Measurements from ENCODE around the gene DAGLB. TPM values are rescaled to one million over a fixed set of nuclear protein-coding genes. Genes with fewer than 3 reads are reported as not detected.
A peak's percentile ranks its signal among the peaks of the same experiment; 100 is the strongest.

DAGLB gene
- total and polyA plus RNA-seq, 10 of the 15 experiments (the other 5 are each of a cell fraction or from before 2014, with no cell fraction given): 1.2 to 13.3 (median 10.1) TPM

DNA sequence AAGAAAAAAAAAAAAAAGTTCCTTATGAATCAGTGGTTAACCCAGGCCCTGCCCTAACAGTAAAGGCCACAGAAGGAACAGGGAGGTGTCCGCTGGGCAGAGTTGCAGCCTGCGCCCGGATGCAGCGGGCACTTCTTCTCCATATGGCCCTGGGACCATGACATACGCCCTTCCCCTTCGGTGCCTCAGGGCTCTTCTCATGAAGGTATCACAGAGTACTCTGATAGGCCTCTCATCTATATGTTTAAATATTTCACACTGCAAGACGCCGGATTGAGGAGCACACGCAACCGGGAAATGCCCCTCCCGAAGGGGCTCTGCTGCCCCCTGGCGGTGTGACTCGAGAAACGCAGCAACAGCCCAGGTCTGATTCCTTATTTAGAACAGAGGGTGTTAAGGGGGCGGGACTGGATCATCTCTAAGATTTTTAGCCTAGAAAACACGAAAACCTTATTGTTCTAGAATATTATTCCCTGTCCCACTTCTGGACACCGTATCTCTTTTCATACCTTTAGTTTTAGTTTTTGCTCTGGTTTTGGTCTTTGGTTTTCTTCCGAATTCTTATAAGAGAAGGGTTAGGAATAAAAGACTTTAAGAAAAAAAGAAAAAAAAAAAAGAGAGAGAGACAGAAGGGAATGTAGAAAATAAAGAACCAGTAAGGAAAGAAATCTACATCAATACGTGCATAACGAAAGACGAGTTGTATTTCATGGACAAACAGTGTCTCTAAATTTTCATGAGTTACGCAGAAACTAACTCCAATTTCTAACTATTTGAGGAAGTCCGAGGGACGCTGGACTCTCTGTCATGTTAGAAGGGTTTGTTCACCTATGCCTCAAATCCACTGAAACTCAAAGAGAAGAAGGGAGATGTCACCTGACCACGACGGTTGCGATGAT is 12.0 kb downstream of the DAGLB start (continued):
- TF ChIP-seq MXI1 (IDR thresholded peaks at IDR 0.05; ENCODE audit: low read depth, low read length): 0 out of 2 replicates have a peak, but pooled peaks have one; percentile 29
- TF ChIP-seq POU2F2 (IDR thresholded peaks at IDR 0.05; ENCODE audit: borderline replicate concordance, low read depth, low read length): no peak
- TF ChIP-seq MEF2A (IDR thresholded peaks at IDR 0.05; ENCODE audit: insufficient read depth, low read depth, low read length): peak; percentile 91
- no peak for TF ChIP-seq MTA3 (IDR thresholded peaks at IDR 0.05; ENCODE audit: borderline replicate concordance, low read length)
- no peak for TF ChIP-seq KAT2A (conservative IDR thresholded peaks at IDR 0.05; ENCODE audit: control insufficient read depth, low read depth, low read length)
- no peak for TF ChIP-seq ZNF217 (IDR thresholded peaks at IDR 0.05)
- TF ChIP-seq SUPT20H (IDR thresholded peaks at IDR 0.05; ENCODE audit: borderline replicate concordance, control insufficient read depth, low read depth, low read length): no peak
- no peak for TF ChIP-seq TARDBP (IDR thresholded peaks at IDR 0.05; ENCODE audit: borderline replicate concordance)
- no peak for TF ChIP-seq ZNF274 (IDR thresholded peaks at IDR 0.05; ENCODE audit: insufficient read depth, insufficient read length)
- TF ChIP-seq YY1 (IDR thresholded peaks at IDR 0.05; ENCODE audit: low read depth, low read length): peak; percentile 68; the same call in 1 of the 2 replicates
- TF ChIP-seq, protein P1, sequence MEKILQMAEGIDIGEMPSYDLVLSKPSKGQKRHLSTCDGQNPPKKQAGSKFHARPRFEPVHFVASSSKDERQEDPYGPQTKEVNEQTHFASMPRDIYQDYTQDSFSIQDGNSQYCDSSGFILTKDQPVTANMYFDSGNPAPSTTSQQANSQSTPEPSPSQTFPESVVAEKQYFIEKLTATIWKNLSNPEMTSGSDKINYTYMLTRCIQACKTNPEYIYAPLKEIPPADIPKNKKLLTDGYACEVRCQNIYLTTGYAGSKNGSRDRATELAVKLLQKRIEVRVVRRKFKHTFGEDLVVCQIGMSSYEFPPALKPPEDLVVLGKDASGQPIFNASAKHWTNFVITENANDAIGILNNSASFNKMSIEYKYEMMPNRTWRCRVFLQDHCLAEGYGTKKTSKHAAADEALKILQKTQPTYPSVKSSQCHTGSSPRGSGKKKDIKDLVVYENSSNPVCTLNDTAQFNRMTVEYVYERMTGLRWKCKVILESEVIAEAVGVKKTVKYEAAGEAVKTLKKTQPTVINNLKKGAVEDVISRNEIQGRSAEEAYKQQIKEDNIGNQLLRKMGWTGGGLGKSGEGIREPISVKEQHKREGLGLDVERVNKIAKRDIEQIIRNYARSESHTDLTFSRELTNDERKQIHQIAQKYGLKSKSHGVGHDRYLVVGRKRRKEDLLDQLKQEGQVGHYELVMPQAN (conservative IDR thresholded peaks at IDR 0.05): no peak
- peak; percentile 37; the same call in 1 of the 2 replicates for TF ChIP-seq IKZF1 (conservative IDR thresholded peaks at IDR 0.05)
- TF ChIP-seq, protein P2, sequence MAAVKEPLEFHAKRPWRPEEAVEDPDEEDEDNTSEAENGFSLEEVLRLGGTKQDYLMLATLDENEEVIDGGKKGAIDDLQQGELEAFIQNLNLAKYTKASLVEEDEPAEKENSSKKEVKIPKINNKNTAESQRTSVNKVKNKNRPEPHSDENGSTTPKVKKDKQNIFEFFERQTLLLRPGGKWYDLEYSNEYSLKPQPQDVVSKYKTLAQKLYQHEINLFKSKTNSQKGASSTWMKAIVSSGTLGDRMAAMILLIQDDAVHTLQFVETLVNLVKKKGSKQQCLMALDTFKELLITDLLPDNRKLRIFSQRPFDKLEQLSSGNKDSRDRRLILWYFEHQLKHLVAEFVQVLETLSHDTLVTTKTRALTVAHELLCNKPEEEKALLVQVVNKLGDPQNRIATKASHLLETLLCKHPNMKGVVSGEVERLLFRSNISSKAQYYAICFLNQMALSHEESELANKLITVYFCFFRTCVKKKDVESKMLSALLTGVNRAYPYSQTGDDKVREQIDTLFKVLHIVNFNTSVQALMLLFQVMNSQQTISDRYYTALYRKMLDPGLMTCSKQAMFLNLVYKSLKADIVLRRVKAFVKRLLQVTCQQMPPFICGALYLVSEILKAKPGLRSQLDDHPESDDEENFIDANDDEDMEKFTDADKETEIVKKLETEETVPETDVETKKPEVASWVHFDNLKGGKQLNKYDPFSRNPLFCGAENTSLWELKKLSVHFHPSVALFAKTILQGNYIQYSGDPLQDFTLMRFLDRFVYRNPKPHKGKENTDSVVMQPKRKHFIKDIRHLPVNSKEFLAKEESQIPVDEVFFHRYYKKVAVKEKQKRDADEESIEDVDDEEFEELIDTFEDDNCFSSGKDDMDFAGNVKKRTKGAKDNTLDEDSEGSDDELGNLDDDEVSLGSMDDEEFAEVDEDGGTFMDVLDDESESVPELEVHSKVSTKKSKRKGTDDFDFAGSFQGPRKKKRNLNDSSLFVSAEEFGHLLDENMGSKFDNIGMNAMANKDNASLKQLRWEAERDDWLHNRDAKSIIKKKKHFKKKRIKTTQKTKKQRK (IDR thresholded peaks at IDR 0.05; ENCODE audit: low read depth, low read length): no peak
- no peak for TF ChIP-seq TCF3 (IDR thresholded peaks at IDR 0.05; ENCODE audit: borderline replicate concordance, insufficient read depth, low read depth, low read length)
- no peak for TF ChIP-seq ZNF622 (IDR thresholded peaks at IDR 0.05)
- TF ChIP-seq SRF (IDR thresholded peaks at IDR 0.05; ENCODE audit: low read depth in 2 of 2, low read length in 2 of 2): 0 out of 4 replicates have a peak, but pooled peaks of 1 of the 2 experiments have one; percentile 55
- TF ChIP-seq, protein P3, sequence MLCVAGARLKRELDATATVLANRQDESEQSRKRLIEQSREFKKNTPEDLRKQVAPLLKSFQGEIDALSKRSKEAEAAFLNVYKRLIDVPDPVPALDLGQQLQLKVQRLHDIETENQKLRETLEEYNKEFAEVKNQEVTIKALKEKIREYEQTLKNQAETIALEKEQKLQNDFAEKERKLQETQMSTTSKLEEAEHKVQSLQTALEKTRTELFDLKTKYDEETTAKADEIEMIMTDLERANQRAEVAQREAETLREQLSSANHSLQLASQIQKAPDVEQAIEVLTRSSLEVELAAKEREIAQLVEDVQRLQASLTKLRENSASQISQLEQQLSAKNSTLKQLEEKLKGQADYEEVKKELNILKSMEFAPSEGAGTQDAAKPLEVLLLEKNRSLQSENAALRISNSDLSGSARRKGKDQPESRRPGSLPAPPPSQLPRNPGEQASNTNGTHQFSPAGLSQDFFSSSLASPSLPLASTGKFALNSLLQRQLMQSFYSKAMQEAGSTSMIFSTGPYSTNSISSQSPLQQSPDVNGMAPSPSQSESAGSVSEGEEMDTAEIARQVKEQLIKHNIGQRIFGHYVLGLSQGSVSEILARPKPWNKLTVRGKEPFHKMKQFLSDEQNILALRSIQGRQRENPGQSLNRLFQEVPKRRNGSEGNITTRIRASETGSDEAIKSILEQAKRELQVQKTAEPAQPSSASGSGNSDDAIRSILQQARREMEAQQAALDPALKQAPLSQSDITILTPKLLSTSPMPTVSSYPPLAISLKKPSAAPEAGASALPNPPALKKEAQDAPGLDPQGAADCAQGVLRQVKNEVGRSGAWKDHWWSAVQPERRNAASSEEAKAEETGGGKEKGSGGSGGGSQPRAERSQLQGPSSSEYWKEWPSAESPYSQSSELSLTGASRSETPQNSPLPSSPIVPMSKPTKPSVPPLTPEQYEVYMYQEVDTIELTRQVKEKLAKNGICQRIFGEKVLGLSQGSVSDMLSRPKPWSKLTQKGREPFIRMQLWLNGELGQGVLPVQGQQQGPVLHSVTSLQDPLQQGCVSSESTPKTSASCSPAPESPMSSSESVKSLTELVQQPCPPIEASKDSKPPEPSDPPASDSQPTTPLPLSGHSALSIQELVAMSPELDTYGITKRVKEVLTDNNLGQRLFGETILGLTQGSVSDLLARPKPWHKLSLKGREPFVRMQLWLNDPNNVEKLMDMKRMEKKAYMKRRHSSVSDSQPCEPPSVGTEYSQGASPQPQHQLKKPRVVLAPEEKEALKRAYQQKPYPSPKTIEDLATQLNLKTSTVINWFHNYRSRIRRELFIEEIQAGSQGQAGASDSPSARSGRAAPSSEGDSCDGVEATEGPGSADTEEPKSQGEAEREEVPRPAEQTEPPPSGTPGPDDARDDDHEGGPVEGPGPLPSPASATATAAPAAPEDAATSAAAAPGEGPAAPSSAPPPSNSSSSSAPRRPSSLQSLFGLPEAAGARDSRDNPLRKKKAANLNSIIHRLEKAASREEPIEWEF (IDR thresholded peaks at IDR 0.05; ENCODE audit: insufficient replicate concordance, low read depth, low read length): no peak
